GM23338 (cell line): ENCODE data around the gene LPP. TPM values are rescaled to one million over a fixed set of nuclear protein-coding genes. Genes with fewer than 3 reads are reported as not detected.

Experiments used
- ATAC-seq: fragments of 200-7000 bp; cut with Tn5 transposase; 3 replicates; pipeline ENCODE4 v1.9.1; 2020
- DNase-seq: peaks from one replicate; pipeline ENCODE4 v3.0.0-alpha.2; 2015; ENCODE audit warnings: low spot score
- H2AFZ ChIP-seq: fragments of 200-600 bp; sonication (generic); 2 replicates; pipeline ENCODE4 v1.8.0; 2016; ENCODE audit warnings: antibody characterized with exemption, mild to moderate bottlenecking, moderate library complexity
- H3F3A ChIP-seq: fragments of 200-600 bp; sonication (generic); replicated peaks from 2 replicates; pipeline ENCODE4 v1.8.0; 2017; ENCODE audit warnings: antibody characterized with exemption, mixed run types, low read depth
- H3K27ac ChIP-seq: fragments of 200-600 bp; sonication (generic); 2 replicates; pipeline ENCODE4 v1.6.1; 2016; ENCODE audit warnings: low read depth
- H3K27me3 ChIP-seq: fragments of 200-600 bp; sonication (generic); 2 replicates; pipeline ENCODE4 v1.8.0; 2016; ENCODE audit warnings: mild to moderate bottlenecking, mixed run types, moderate library complexity; ENCODE audit not compliant: insufficient read depth
- H3K36me3 ChIP-seq: fragments of 200-600 bp; sonication (generic); 2 replicates; pipeline ENCODE4 v1.8.0; 2016; ENCODE audit warnings: mild to moderate bottlenecking; ENCODE audit not compliant: insufficient read depth
- H3K4me1 ChIP-seq: fragments of 200-600 bp; sonication (generic); 2 replicates; pipeline ENCODE4 v1.8.0; 2016; ENCODE audit warnings: mild to moderate bottlenecking, moderate library complexity; ENCODE audit not compliant: insufficient read depth
- H3K4me2 ChIP-seq: fragments of 200-600 bp; sonication (generic); 2 replicates; pipeline ENCODE4 v1.7.1; 2017; ENCODE audit warnings: mixed run types
- H3K4me3 ChIP-seq: fragments of 200-600 bp; sonication (generic); 2 replicates; pipeline ENCODE4 v1.6.1; 2016; ENCODE audit warnings: mixed run types
- H3K79me2 ChIP-seq: fragments of 200-600 bp; sonication (generic); replicated peaks from 2 replicates; pipeline ENCODE4 v1.8.0; 2017; ENCODE audit warnings: mild to moderate bottlenecking; ENCODE audit not compliant: insufficient read depth
- H3K9me2 ChIP-seq: fragments of 200-600 bp; sonication (generic); 2 replicates; pipeline ENCODE4 v1.8.0; 2017; ENCODE audit not compliant: insufficient read depth
- H4K20me1 ChIP-seq: fragments of 200-600 bp; sonication (generic); replicated peaks from 2 replicates; pipeline ENCODE4 v1.8.0; 2017; ENCODE audit warnings: mild to moderate bottlenecking; ENCODE audit not compliant: insufficient read depth
- H3K27ac Mint-ChIP-seq: 2 replicates; pipeline ENCODE4 v1.8.0; 2020; ENCODE audit warnings: inconsistent platforms, mild to moderate bottlenecking, moderate library complexity, mixed read lengths
- H3K27me3 Mint-ChIP-seq: 3 replicates; pipeline ENCODE4 v1.8.0; 2022; ENCODE audit warnings: low read depth, mild to moderate bottlenecking, moderate library complexity, mixed read lengths, inconsistent platforms; ENCODE audit not compliant: insufficient read depth, poor library complexity
- H3K36me3 Mint-ChIP-seq: 3 replicates; pipeline ENCODE4 v1.8.0; 2021; ENCODE audit warnings: low read depth, mild to moderate bottlenecking, inconsistent platforms, moderate library complexity, mixed read lengths
- H3K4me1 Mint-ChIP-seq: 3 replicates; pipeline ENCODE4 v1.8.0; 2020; ENCODE audit warnings: mild to moderate bottlenecking, inconsistent platforms, mixed read lengths
- H3K4me3 Mint-ChIP-seq: 3 replicates; pipeline ENCODE4 v1.8.0; 2021; ENCODE audit warnings: moderate library complexity, mild to moderate bottlenecking, inconsistent platforms, mixed read lengths
- H3K9me3 Mint-ChIP-seq: 3 replicates; pipeline ENCODE4 v1.8.0; 2020; ENCODE audit warnings: moderate library complexity, mild to moderate bottlenecking, inconsistent platforms, mixed read lengths
- EZH2 ChIP-seq: fragments of 200-600 bp; sonication (generic); IDR thresholded peaks from one replicate; pipeline ENCODE4 v1.8.0; 2017; ENCODE audit warnings: antibody characterized with exemption, mild to moderate bottlenecking, low read depth; ENCODE audit not compliant: unreplicated experiment
- EZH2phosphoT487 ChIP-seq: fragments of 200-600 bp; sonication (generic); IDR thresholded peaks from one replicate; pipeline ENCODE4 v1.8.1; 2018; ENCODE audit warnings: antibody characterized with exemption; ENCODE audit not compliant: unreplicated experiment
- JUNB ChIP-seq: IDR thresholded peaks from one replicate; pipeline ENCODE4 v1.6.1; 2016; ENCODE audit warnings: antibody characterized with exemption; ENCODE audit not compliant: unreplicated experiment
- NANOG ChIP-seq: IDR thresholded peaks from 2 replicates; pipeline ENCODE4 v1.6.1; 2016; ENCODE audit warnings: antibody characterized with exemption, borderline replicate concordance
- STAT1 ChIP-seq: IDR thresholded peaks from one replicate; pipeline ENCODE4 v1.6.1; 2016; ENCODE audit warnings: antibody characterized with exemption; ENCODE audit not compliant: unreplicated experiment
- ZNF114 ChIP-seq: fragments of 250-450 bp; sonication (Bioruptor Pico); IDR thresholded peaks from 2 replicates; pipeline ENCODE4 v1.5.0; 2020; ENCODE audit warnings: mild to moderate bottlenecking, moderate library complexity
- ZNF331 ChIP-seq: fragments of 250-450 bp; sonication (Bioruptor Pico); IDR thresholded peaks from 2 replicates; pipeline ENCODE4 v1.5.0; 2020; ENCODE audit warnings: low read depth, mild to moderate bottlenecking, moderate library complexity
- polyA plus RNA-seq: library from polyadenylated mRNA; unstranded; fragments of >200 nt; fragmentation: Nextera tagmentation; extraction: Ambion mirVana; gene quantifications from 2 replicates; pipeline ENCODE4 v1.2.1, GENCODE V29; 2016
- total RNA-seq: library from RNA; depleted of rRNA; stranded (reverse); fragments of >200 nt; shearing (Covaris generic); gene quantifications from 2 replicates; pipeline ENCODE4 v1.2.3, GENCODE V29; 2014
- TF ChIP-seq, protein P1 (sequence below): fragments of 250-450 bp; sonication (Bioruptor Pico); IDR thresholded peaks from 2 replicates; pipeline ENCODE4 v1.5.0; 2020; ENCODE audit warnings: mild to moderate bottlenecking, moderate library complexity
- TF ChIP-seq, protein P2 (sequence below): IDR thresholded peaks from 2 replicates; pipeline ENCODE4 v1.6.1; 2016; ENCODE audit warnings: antibody characterized with exemption

LPP gene
- total and polyA plus RNA-seq, 2 experiments from 2014 or later = 23.0 to 35.2 TPM

DNA sequence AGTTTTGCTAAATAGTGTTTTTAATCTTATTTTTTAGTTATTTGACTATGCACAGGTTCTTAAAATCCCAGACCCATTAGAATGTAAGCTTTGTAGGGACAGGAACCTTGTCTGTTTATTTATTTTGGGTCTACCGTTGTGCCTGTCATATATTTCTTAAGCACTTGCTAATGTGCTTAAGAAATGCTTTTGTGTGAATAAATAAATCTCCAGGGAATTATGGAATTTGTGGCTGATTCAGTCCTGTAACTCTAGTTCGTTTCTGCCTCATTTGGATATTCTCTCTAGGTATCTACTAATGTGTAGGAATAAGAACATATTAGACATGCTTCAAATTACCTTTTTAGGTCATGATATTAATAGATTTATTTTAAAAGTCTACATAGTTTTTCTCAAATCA, 161.6 kb downstream of the LPP start:
- Mint-ChIP-seq H3K4me3 (no peak overlapping the region), H3K36me3 (no peaks in the 10 kb centered on the region), H3K27ac (no peak overlapping the region), H3K27me3 (no peaks in the 10 kb centered on the region), H3K4me1 (no peaks in the 10 kb centered on the region), H3K9me3 (no peaks in the 10 kb centered on the region)
- ATAC-seq = no peak
- no peaks in the 10 kb centered on the region for H3K27me3 ChIP-seq
- H3F3A ChIP-seq = no peaks in the 10 kb centered on the region
- 0 out of 2 replicates have a peak, but pooled peaks cover 3% of the 10 kb centered on the region for H3K79me2 ChIP-seq
- H3K27ac ChIP-seq = no peak overlapping the region
- H3K4me1 ChIP-seq = no peaks in the 10 kb centered on the region
- H3K4me2 ChIP-seq = no peak overlapping the region
- no peaks in the 10 kb centered on the region for H4K20me1 ChIP-seq
- H3K4me3 ChIP-seq = no peak overlapping the region
- no peak overlapping the region for H2AFZ ChIP-seq
- DNase-seq = no peak
- peaks cover 3% of the 10 kb centered on the region; the same call in 1 of the 2 replicates for H3K36me3 ChIP-seq
- TF ChIP-seq, protein P1, sequence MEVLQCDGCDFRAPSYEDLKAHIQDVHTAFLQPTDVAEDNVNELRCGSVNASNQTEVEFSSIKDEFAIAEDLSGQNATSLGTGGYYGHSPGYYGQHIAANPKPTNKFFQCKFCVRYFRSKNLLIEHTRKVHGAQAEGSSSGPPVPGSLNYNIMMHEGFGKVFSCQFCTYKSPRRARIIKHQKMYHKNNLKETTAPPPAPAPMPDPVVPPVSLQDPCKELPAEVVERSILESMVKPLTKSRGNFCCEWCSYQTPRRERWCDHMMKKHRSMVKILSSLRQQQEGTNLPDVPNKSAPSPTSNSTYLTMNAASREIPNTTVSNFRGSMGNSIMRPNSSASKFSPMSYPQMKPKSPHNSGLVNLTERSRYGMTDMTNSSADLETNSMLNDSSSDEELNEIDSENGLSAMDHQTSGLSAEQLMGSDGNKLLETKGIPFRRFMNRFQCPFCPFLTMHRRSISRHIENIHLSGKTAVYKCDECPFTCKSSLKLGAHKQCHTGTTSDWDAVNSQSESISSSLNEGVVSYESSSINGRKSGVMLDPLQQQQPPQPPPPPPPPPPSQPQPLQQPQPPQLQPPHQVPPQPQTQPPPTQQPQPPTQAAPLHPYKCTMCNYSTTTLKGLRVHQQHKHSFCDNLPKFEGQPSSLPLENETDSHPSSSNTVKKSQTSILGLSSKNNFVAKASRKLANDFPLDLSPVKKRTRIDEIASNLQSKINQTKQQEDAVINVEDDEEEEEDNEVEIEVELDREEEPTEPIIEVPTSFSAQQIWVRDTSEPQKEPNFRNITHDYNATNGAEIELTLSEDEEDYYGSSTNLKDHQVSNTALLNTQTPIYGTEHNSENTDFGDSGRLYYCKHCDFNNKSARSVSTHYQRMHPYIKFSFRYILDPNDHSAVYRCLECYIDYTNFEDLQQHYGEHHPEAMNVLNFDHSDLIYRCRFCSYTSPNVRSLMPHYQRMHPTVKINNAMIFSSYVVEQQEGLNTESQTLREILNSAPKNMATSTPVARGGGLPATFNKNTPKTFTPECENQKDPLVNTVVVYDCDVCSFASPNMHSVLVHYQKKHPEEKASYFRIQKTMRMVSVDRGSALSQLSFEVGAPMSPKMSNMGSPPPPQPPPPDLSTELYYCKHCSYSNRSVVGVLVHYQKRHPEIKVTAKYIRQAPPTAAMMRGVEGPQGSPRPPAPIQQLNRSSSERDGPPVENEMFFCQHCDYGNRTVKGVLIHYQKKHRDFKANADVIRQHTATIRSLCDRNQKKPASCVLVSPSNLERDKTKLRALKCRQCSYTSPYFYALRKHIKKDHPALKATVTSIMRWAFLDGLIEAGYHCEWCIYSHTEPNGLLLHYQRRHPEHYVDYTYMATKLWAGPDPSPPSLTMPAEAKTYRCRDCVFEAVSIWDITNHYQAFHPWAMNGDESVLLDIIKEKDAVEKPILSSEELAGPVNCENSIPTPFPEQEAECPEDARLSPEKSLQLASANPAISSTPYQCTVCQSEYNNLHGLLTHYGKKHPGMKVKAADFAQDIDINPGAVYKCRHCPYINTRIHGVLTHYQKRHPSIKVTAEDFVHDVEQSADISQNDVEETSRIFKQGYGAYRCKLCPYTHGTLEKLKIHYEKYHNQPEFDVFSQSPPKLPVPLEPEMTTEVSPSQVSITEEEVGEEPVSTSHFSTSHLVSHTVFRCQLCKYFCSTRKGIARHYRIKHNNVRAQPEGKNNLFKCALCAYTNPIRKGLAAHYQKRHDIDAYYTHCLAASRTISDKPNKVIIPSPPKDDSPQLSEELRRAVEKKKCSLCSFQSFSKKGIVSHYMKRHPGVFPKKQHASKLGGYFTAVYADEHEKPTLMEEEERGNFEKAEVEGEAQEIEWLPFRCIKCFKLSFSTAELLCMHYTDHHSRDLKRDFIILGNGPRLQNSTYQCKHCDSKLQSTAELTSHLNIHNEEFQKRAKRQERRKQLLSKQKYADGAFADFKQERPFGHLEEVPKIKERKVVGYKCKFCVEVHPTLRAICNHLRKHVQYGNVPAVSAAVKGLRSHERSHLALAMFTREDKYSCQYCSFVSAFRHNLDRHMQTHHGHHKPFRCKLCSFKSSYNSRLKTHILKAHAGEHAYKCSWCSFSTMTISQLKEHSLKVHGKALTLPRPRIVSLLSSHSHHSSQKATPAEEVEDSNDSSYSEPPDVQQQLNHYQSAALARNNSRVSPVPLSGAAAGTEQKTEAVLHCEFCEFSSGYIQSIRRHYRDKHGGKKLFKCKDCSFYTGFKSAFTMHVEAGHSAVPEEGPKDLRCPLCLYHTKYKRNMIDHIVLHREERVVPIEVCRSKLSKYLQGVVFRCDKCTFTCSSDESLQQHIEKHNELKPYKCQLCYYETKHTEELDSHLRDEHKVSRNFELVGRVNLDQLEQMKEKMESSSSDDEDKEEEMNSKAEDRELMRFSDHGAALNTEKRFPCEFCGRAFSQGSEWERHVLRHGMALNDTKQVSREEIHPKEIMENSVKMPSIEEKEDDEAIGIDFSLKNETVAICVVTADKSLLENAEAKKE (CRISPR knock-in tag) = no peak
- TF ChIP-seq NANOG (no peak), EZH2phosphoT487 (no peak), STAT1 (no peak), ZNF114 (no peak), JUNB (no peak), EZH2 (no peak), ZNF331 (CRISPR knock-in tag) (no peak)
- TF ChIP-seq, protein P2, sequence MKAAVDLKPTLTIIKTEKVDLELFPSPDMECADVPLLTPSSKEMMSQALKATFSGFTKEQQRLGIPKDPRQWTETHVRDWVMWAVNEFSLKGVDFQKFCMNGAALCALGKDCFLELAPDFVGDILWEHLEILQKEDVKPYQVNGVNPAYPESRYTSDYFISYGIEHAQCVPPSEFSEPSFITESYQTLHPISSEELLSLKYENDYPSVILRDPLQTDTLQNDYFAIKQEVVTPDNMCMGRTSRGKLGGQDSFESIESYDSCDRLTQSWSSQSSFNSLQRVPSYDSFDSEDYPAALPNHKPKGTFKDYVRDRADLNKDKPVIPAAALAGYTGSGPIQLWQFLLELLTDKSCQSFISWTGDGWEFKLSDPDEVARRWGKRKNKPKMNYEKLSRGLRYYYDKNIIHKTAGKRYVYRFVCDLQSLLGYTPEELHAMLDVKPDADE = no peak
- H3K9me2 ChIP-seq = no peaks in the 10 kb centered on the region
